HEK293 (cell line): ENCODE data around the gene TAPBP.

Experiments
- CTCF ChIP-seq: fragments of 450-650 bp; formaldehyde crosslinking; IDR thresholded peaks from 2 replicates; pipeline ENCODE4 v1.5.1; 2016; ENCODE audit warnings: missing biosample characterization, missing genetic modification characterization
- ZNF114 ChIP-seq: fragments of 450-650 bp; formaldehyde crosslinking; IDR thresholded peaks from 2 replicates; pipeline ENCODE4 v1.5.0; 2017; ENCODE audit warnings: missing biosample characterization, missing genetic modification characterization

GRCh38 chr6:33271117-33271467, 42.8 kb downstream of the TAPBP start:
- TF ChIP-seq CTCF (tag by site-specific recombination) = no peak; the same call in 1 of the 2 replicates
- no peak for TF ChIP-seq ZNF114 (tag by site-specific recombination)
